Measurements from ENCODE around the gene METRN.

The METRN gene

DNA sequence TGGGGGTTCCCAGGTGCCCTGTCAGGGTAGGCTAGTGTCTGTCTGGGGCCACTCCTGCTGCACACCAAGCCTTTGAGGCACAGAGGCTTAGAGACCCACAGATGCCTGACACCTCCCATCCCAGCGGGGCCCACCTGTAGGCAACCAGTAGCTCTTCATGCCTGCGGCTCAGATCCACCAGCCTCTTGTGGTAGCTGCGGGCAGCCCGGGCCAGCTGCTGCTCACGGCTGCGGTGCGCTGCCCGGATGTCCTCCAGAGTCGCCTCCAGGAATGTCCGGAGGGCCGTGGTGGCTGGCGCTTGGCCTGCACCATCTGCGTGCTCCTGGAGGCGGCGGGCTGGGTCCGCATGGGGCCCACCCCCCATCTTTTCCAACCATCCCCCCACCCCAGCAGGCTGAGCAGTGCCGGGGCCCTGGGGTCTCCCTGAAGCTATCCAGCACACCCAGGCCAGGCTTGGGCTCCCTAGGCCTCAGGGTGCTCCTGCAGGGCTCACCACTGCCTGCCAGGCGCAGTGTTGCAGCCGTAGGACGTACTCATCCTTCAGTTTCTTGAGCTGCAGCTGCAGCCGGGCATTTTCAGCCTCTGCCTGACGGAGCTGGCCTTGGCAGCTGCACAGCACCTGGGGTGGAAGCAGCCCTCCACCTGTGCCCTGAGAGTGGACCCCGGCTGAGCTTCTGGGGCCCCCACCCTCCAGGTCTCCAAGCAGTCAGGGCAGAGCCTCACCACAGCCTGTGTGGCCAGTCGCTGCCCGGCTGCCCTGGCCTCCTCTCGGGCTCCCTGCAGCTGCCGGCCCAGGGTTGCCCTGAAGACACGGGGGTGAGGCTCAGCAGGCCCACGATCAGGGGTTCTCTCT is 9.5 kb downstream of the METRN start:
- no peak for DNase-seq (ENCODE audit: low spot score)

DNA sequence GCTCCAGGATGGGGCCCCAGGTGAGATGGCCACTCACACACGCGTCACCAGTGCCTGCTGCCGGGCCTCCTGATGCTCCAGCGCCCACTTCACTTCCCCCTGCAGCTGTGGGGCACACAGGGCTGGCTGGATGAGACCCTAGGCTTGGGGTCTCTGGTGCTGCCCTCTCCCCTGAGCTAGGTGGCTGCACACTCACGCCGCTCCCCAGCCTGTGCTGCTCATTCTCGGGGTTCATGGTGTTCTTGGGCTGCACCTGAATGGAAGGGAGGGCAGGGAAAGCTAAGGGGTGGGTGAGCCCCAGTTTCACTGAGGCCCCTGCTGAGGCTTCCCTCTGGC is 10.1 kb downstream of the METRN start:
- DNase-seq (ENCODE audit: low spot score) = no peak

DNA sequence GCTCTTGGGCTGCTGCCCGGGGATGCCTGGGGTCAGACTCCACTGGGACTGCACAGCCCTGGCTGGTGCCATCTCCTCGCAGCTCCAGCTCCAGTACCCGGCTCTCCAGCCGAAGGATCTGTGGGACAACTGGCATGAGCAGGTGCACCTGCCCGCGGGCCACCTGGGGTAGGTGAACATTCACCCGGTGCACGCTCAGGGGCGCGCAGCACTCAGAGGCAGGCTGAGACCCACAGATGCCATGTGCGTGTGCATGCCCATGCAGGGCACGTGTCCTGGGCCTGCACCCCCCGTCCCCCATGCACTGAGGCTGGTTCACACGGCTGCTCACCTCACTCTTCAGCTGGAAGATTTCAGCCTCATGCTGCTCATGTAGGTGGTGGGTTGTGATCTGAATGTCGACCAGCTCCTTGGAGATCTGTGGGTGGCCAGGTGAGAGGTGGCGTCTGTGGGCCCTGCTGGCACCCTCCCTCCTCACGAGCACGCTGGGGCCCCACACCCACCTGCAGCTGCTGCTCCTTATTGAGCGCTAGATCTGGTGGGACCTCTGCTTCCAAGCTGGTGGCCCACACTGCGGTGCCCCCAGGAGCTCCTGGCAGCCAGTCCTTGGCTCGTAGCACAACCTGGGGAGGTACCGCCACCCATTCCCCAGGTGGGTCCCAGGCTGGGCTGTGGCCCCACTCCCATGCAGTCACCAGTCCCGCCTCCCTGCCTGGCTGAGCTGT is 10.7 kb downstream of the METRN start:
- DNase-seq (ENCODE audit: low spot score) = no peak

DNA sequence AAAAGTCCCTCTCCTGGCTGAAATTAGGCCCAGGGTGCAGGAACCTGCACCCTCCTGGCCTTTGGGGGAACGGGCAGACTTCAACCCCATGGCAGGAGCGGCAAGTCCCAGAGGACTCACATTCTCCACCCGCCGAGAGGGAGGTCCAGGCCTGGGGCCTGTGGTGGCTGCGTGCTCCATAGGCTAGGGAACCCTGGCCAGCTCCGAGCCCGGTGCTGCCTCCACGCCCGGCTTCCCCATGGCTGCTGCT is 11.2 kb downstream of the METRN start:
- no peak for DNase-seq (ENCODE audit: low spot score)

DNA sequence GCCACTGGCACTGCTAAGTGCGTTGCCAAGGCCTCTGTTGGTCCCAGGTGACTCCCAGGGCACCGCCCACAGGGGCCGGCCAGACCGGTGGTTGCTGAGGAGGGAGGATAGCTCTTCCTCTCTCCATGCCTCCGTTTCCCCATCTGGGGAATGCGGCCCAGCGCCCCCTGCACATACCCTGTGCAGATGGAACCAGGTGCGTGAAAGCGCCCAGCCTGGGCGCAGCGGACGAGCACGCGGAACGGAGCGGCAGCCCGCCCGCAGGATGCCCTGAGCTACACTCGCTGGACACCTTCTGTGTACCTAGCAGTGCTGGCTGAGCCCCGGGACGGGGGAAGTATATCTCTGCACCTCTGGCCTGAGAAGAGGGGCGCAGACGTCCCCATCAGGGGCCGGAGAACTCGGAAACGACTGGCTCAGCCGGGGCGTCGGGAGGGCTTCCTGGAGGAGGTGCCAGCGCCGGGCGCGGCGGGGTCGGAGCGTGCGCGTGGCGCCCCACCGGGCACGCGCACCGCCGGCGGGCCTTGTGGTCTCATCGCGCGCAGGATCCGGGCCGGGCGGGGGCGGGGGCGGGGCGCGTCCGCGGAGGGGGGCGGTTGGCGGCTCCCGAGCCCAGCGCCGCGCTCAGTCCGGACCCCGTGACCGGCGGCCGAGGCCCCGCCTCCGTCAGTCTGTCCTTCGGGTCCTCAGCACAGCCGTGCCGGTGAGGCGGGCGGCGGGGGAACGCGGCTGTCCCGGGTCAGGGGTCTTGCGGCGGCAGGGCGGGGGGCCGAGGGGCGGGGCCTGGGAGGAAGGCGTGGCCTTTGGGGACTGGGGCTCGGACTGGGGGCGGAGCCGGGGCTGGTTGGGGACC is 11.7 kb downstream of the METRN start, which contains the start of the genes CCDC78 and HAGHL:
Gene CCDC78 (minus strand): TSS at position 6 of the 853 bp plus-strand sequence. CDS start 76 bp downstream, outside the sequence.
Gene HAGHL (plus strand): TSS at position 669 of the 853 bp plus-strand sequence. CDS start 404 bp downstream, outside the sequence.
- DNase-seq (ENCODE audit: low spot score) = peak; percentile 58

DNA sequence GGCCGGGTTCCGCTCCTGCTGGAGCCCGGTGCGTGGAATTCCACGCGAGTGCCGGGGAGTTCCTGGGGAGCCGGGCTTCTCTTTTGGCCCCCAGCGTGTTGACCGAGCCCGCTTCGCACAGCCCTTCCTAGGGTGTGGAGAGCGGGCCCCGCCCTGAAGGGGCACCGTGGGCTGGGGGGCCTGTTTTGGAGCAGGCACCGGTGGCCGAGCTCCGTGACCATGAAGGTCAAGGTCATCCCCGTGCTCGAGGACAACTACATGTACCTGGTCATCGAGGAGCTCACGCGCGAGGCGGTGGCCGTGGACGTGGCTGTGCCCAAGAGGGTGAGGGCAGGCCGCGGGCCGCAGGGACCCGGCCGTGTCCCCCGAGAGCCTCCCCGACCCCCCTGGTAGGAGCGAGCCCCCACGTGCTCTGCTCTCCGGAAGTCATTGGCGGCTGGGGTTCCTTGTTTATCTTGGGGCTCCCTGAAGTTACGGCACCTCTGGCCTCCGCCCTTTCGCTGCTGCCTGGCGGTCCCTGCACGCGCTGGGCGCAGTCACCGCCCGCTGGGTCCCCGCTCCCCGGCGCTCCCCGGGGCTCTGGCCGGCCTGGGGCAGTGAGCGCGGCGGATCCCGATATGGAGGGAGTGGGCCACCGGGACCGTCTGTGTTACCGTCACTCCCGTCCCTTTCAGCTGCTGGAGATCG is 12.5 kb downstream of the METRN start:
- DNase-seq (ENCODE audit: low spot score) = no peak

DNA sequence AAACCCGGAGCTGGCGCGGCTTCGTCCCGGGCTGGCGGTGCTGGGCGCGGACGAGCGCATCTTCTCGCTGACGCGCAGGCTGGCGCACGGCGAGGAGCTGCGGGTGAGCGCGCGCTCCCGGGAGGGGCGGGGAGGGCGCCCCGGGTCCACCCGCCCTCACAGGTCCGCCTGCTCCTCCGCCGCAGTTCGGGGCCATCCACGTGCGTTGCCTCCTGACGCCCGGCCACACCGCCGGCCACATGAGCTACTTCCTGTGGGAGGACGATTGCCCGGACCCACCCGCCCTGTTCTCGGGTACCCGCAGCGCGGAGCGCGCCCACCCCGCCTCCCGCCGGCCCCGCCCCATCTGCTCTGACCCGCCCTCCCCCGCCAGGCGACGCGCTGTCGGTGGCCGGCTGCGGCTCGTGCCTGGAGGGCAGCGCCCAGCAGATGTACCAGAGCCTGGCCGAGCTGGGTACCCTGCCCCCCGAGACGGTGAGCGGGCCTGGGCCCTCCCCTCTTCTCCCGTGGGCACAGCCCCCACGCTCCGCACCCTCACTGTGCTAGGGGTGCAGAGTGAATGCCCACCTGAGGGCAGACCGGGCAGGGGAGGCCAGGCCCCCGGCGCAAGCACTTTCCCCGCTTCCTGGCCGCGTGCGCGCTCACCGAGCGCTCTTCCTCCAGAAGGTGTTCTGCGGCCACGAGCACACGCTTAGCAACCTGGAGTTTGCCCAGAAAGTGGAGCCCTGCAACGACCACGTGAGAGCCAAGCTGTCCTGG is 13.4 kb downstream of the METRN start:
- peak; percentile 88 for DNase-seq (ENCODE audit: low spot score)

DNA sequence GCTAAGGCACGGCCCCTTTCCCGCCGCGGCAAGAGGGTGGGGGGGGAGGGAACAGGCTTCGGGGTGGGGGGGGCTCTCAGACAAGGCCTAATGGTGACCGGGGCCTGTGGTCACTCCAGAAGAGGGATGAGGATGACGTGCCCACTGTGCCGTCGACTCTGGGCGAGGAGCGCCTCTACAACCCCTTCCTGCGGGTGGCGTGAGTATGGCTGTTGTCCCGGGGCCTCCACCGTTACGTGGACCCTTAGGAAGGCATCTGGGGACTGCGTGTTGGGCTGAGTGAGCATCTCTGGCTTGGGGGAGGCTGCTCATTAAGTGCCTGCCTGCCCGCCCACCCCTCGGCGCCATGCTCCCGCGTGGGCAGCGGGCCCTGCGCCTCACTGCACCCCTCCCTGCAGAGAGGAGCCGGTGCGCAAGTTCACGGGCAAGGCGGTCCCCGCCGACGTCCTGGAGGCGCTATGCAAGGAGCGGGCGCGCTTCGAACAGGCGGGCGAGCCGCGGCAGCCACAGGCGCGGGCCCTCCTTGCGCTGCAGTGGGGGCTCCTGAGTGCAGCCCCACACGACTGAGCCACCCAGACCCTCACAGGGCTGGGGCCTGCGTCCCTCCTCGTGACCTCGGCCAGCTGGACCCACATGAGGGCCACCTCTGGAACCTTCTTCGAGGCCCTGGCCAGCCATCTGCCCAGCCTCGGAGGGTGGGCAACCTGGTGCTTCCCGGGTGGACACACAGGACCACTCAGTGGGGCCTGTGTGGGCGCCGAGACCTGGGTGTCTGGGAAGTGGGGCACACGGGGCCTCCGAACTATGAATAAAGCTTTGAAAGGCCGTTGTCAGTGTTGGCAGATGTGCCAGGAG is 14.2 kb downstream of the METRN start:
- no peak for DNase-seq (ENCODE audit: low spot score)

DNA sequence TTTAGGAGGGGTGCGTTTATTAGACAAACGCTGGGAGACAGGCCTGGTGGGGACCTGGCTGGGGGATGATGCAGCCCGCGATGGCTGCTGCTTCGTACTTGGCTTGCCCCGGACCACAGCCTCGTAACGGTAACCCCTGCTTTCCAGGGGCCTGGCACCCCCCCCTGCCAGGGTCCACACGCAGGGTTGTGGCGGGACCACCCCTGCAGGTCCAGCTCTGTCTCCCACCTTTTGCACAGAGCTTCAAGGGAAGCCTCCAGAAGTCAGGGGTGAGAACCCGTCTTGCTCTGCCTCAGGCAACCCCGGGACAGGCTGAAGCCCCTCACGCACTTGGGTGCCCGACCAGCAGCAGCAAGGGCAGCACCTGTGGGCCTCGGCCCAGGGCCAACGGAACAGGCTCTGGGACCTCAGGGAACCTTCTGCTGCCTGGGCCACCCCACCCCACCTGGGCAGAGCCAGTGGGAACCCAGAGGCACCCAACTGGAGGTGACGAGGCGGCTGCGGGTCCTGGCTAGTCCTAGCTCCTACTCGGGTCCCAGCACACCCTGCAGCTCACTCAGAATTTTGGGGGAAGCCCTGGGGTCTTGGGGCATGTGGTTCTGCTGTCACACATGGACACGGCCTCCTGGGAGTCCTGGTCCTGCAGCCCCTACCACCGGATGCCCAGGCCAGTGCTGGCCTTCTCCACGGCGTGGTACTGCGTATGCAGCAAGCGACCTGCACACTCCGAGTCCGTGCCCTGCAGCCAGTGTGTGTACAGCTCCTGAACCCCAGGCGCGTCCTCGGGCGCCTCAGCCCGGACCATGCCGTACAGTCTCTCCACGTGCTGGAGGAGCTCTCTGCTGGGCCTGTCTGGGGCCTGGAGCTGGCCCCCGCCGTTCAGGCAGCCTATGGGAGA is 15.1 kb downstream of the METRN start:
- DNase-seq (ENCODE audit: low spot score) = no peak

DNA sequence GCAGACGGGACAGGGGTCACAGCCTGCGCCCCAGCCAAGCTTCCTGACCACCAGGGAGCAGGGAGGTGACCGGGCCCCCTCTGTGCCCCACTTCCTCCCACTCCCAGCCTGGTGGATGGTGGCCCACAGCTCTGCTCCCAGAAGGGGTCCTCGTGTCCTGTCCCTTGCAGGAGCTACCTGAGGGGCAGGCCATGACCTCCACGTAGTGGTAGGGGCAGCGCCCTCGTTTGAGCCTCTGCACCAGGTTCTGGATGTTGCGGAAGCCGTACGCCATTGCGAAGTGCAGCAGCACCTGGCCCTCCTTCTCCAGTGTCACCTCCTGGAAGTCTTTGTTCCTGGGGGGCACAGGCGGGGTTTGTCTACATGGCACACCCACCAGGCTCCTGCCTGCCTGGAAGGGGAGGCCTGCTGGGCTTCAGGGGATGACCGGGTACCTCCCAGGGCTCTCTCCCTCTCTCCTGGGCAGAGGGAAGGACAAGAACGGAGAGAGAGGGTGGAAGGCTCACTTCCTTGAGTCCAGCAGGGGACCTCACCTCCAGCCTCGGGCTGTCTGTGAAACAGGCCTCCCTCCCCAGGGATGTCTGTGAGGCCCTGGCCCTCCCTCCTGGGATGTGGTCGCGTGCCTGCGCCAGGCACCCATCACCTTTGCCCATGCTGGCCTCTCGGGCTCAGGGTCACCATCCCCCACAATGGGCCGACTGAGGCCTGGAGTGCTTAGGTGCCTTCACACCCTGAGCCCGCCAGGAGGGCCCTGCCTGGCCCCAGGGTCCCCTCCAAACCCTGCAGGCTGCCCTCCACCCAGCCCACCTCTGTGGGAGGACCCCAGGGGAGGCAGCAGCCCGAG is 16.0 kb downstream of the METRN start:
- DNase-seq (ENCODE audit: low spot score) = no peak

DNA sequence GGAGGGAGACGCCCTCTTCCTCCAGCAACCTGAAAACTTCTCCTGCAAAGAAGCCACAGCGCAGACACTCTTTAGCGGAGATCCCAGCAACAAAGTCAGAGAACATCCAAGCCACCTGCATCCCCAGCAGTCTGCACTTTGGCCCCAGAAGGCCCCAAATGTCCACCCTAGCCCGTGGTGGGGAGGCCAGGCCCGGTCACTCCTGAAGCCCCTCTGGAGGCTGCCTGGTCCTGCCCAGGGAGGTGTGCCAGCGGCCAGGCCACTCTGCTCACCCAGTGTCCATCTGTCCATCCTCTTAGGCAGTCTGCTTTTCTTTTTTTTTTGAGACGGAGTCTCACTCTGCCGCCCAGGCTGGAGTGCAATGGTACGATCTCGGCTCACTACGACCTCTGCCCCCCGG is 17.4 kb downstream of the METRN start:
- no peak for DNase-seq (ENCODE audit: low spot score)

DNA sequence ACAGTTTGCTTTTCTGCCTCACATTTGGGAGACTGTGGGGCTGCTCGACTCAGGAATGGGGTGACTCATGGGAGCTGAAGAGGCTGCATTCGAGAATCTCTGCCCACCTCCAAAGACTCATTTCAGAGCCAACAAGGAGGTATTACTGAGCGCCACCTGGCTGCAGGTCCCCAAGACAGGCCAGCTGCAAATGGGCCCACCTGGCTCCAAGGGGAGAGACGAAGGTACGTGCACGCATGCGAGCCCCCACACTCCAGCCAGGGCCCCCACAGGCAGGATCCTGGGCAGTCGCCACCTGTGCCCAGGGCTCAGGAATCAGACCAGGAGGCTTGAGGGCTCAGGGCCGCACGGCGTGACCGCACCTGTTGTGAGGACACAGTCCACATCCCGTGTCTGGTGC is 18.0 kb downstream of the METRN start:
- no peak for DNase-seq (ENCODE audit: low spot score)

DNA sequence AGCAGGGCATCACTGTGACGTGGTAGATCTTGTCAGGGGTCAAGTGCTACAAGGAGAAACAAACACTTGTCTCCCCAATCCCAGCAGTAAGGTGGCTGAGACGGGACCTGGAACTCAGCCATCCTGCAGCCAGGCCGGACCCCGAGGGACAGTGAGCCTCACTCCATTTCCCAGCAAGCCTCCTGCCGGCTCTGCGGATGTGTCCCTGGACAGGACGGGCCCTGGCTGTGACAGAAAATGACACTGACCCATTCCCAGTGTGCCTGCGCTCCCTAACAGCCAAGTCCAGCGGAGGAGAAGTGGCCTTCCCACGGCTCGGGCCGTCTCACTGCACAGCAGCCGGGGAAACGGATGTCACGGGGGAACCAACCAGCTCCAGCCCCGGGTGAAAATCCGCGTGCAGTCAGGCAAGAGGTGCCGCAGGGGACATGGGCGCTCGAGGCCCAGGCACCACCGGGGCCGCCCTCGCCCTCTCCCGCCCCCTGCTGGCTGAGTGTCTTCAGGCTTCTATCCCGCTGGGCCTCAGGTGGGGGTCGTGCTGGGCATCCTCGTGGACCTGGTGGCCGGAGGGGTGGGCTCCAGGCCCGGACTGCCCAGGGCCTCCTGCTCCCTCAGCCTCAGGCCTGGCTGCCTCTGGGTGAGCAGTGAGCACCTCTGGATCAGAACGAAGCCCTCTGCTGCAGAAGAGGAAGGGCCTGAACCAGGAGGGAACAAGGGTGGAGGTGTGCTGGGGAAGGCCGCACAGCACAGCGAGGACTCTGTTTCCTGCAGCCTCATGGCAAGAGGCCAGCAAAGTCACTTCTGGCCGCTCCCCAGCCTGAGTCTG is 18.7 kb downstream of the METRN start:
- no peak for DNase-seq (ENCODE audit: low spot score)

DNA sequence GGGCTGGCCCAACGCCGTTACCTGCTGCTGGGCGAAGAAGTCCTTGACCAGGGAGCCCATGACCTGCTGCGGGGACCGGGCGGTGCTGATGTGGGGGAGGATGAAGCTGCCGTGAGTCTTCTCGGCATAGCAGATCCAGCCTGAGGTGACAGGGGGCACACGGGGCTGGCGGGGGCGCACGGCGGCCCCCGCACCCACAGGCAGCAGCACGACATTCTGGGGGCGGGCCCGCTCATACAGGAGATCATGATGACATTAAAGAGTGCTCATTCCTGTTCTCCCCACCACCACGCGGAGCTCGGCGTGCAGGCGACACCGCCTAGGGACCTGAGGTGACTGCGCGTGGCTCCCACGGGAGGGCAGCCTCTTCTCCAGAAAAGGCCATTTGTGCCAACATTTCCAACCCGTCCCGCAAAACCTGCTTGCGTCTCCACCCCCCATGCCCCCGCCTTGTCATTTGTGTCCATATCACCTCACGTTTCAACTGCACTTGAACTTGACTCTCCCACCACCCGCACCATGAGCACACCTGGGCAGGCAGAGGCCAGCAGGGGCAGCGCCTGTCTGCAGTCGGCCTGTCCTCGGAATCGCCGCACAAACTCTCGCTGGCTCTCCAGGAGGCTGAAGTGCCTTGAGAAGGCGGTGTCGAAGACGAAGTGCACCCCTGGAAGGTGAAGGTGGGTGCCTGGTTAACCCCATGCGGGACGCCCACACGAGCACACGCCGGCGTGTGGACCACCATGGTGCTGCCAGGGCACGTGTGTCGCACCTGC is 19.5 kb downstream of the METRN start:
- no peak for DNase-seq (ENCODE audit: low spot score)

DNA sequence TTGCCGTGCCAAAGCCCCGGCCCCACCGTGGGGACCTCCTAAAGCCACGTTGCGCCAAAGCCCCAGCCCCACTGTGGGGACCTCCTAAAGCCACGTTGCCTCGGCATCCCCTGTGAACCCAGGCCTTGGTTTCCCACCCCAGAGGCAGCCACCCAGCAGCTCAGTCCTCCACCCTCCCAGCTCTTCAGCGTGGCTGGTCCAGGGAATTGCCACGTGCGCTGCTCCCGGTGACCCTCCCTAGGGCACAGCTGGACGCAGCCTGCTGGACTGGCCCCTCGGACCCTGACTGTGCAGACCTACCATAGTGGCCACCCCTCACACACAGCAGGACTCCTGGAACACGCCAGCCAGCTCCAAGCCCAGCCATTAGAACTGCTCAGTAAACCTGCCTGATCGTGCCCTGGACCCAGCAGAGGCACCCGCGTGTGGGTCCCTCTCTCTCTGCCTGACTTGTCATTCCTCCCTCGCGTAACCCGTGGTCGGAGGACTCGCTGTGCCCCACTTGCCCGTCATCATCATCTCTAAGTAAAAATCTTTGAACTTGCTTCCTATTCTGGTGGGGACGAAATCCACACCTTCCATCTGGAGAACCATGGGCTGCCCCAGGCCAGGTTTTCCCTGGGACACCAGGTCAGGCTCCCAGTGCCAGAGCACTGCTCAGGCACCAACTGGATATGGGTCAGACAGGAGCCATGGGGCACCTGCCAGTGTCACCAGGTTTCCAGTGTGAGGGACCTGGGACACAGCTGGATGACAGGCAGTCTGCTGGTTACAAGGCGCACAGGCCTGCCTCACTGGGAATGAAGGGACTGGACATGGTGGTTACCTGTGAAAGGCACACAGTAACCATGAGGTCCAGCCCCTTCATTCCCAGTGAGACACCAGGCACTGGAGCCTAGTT is 20.3 kb downstream of the METRN start:
- no peak for DNase-seq (ENCODE audit: low spot score)

DNA sequence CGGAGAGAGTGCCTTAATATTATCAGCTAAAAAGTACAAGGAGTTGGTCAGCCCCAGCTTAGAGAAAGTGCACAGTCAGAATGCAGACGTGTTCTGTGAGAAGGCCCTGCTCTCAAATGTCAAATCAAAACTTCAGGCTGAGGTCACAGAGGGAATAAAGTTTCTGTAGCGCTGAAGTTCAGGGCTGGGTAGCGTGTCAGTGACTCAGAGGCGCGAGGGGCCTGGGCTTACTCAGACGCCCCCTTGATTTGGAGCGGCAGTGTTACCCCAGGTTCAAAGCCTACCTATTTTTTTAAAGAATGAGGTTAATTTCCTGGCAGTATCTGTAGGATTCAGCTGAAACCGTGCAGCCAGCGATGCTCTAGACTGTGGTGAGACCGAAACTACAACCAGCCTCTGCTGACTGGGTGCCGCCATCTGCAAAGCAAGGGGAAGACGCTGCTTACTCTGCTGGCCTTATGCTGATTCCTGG is 21.1 kb downstream of the METRN start:
- no peak for DNase-seq (ENCODE audit: low spot score)
